GM12892 (cell line): ENCODE measurements around the gene UXS1.

Experiments
- POLR2AphosphoS5 ChIP-seq: IDR thresholded peaks from 2 replicates; pipeline ENCODE4 v1.6.1; 2011; ENCODE audit warnings: low read depth, low read length, control low read depth
- TAF1 ChIP-seq: IDR thresholded peaks from 2 replicates; pipeline ENCODE4 v1.6.1; 2011; ENCODE audit warnings: low read depth, mild to moderate bottlenecking, control low read depth, low read length, borderline replicate concordance

DNA sequence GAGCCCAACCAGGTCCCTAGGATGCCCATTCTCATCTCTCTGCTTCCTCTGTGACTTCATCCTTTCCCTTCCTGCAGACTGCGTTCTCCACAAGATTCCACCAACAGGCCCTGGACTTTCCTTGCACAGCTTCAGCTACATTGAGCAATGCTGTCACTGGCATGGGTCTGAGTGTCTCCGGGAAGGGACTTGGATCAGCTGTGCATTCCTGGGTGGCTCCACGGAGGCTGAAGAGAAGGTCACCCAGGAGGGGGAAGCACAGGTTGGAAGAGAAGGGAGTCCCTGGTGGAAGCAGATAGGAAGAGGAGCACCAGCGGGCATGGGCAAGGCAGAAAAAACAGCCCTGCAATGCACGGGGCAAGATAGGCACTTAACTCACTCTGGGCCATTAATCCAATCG is 140.5 kb downstream of the UXS1 start:
- TF ChIP-seq POLR2AphosphoS5 (no peak), TAF1 (no peak)
